LNCAP (cell line): ENCODE data around the gene ARHGAP10.

Experiments used
- CTCF ChIP-seq: fragments of 450-650 bp; IDR thresholded peaks from 2 replicates; pipeline ENCODE4 v1.5.1; 2017; ENCODE audit warnings: mild to moderate bottlenecking

ARHGAP10 gene

DNA sequence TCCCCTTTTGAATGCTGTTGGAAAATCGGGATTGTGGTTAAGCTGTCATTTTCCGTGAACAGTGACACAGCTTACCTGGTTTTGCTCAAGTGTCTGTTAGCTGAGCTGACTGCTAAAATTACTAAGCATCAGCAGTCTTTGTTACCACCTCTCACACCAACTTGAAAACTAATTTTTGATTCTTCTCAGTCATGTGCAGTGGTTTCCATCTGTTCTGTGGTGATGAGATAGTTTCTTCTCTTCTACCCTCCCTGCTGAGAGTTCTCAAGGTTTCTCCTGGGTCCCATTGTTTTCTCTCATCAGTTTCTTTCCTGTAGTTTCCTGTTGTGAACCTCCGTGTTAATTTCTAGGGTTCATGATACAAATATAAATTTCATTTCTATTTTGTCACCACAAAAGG, 225.6 kb downstream of the ARHGAP10 start:
- TF ChIP-seq CTCF, result no peak

GRCh38 chr4:147958057-147958456, 226.2 kb downstream of the ARHGAP10 start:
- TF ChIP-seq CTCF, result no peak

DNA sequence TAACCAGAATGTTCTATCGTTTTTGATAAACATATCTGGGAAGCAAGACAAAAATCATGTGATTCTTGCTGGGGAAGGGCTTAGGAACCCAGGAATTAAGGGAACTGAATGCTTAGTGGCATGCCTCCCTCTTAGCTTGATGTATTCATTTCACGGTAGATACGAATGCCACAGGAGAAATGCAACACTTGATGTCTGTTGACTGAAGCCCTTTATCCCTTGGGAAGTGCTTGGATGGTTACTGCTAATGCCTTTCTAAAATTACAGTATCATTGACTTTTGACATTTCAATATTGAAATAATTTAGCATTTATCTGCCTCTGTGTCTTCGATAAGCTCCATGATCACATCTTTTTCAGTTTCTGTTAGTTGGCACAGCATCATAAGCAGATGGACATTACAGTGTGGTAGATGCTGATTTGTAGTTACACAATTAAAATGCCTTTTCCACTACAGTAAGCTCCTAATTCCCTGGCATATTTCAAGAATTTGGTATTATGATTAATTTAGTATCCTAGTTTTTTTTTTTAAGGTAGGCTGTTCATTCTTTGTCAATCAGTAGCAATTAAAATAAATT, 226.7 kb downstream of the ARHGAP10 start:
- TF ChIP-seq CTCF, result no peak

GRCh38 chr4:147960971-147961370, 229.1 kb downstream of the ARHGAP10 start:
- no peak for TF ChIP-seq CTCF

GRCh38 chr4:147963839-147964238, 232.0 kb downstream of the ARHGAP10 start:
- TF ChIP-seq CTCF, result no peak

- TF ChIP-seq CTCF, result no peak
Measured at GRCh38 chr4:147964266-147964880, 232.5 kb downstream of the ARHGAP10 start.

- no peak for TF ChIP-seq CTCF
Measured at GRCh38 chr4:147965056-147965455, 233.2 kb downstream of the ARHGAP10 start.

GRCh38 chr4:147965873-147966272, 234.0 kb downstream of the ARHGAP10 start:
- TF ChIP-seq CTCF, result no peak
